ENCODE results near the gene MATCAP1.

The MATCAP1 gene

GRCh38 chr16:67155295-67156142 is 28.2 kb downstream of the MATCAP1 start:
- DNase-seq, result peak; percentile 26

DNA sequence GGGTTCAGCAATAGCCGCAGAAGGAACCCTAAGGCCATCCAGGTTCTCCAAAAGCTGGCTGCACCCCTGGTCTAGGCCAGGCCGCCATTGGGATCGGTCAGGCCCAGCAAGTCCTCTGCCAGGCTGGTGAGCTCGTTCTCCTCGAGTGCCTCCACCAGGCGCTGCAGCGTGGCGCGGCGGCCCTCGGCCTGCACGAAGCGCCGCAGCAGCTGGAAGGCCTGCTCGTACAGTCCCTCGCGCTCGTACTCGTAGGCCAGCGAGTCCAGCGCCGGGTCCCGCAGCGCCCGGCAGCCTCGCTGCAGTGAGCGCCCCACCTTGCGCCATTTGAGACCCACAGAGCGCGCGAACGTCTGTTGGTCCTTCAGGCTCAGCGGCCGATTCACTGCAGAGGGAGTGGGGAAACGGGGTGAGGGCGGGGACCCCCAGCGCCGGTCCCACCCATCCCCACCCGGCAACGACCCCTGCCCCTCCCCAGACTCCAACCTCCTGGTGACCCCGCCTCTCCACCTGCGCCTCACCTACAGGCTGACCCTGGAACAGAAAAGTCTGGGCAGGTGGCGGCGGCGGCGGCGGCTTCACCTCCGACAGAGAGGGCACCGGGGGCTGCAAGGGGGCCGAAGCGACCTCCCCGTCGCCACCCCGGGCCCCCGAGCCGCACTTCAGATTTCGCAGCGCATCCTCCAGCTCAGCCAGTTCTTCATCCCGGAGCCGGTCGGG is 29.0 kb downstream of the MATCAP1 start:
- no peak for DNase-seq

DNA sequence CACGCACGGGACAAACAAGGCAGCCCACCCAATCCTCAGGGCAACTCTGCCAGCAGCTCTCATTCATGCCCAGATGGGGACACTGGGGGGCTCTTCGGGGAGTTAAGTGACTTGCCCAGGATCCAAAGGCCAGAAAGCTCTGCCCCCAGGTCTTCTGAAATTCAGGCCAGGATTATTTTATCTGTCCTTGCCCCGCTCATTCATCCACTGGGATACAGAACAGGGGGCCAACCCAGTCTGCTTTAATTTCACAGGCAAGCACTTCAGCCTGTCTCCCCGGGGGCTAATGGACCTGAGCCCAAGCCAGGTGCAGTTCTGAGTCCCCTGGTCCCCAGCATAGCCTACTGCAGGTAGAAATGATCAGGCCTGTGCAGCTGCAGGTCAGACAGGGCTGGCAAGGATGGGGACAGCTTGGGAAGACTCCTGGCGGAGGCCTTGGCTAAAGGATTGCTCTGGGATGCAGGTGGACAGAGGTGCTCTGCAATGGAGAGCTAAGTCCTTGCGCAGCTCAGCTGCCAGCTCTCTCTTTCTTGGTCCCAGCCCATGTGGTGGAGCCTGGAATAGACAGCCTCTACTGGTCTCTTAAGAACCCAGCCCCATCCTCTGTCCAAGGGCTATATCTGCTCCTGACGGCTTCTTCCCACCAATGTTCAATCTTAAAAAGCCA is 32.2 kb downstream of the MATCAP1 start:
- DNase-seq, result no peak

- no peak for DNase-seq
These were observed 32.8 kb downstream of the MATCAP1 start, which contains the start of gene B3GNT9 for GRCh38 chr16:67150833-67151396. TSS of gene B3GNT9 (minus strand) at chr16:67150998. CDS start at chr16:67150485, 513 bp downstream.

DNA sequence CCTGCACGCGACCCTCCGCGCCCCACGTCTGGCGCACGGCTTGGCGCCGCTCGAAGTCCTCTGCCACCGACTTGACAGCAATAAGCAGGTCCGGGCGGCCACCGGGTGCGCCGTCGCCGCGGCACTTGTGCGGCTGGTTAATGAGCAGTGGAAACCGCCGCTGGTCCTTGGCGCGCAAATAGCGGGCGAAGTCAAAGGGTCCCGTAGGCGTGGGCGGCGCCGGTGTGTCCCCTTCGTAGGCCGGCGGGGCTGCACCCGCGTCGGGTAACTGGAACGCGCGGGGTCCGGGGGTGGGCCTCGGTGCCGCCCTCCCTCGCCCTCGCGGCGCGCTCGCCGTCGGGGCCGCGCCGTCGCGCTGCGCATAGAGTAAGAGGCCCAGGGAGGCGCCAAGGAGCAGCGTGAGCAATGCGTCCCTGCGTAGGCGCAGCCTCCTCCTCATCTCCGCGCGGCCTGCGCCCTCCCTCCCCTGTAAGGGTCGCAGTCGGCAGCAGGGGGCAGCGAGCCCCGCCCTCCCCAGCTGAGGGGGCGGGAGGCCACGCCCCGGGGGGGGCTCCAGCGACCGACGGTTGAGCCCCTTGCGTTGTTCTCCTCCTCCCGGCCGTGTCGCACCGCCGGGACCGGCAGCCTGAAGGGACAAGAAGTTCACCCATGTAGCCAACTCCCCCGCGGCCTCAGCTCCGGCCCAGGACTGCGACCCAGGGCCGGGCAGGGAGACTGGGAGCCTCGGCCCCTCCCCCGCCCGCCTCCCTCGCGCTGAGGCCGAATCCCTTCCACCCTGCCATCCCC is 33.5 kb downstream of the MATCAP1 start:
- no peak for DNase-seq

DNA sequence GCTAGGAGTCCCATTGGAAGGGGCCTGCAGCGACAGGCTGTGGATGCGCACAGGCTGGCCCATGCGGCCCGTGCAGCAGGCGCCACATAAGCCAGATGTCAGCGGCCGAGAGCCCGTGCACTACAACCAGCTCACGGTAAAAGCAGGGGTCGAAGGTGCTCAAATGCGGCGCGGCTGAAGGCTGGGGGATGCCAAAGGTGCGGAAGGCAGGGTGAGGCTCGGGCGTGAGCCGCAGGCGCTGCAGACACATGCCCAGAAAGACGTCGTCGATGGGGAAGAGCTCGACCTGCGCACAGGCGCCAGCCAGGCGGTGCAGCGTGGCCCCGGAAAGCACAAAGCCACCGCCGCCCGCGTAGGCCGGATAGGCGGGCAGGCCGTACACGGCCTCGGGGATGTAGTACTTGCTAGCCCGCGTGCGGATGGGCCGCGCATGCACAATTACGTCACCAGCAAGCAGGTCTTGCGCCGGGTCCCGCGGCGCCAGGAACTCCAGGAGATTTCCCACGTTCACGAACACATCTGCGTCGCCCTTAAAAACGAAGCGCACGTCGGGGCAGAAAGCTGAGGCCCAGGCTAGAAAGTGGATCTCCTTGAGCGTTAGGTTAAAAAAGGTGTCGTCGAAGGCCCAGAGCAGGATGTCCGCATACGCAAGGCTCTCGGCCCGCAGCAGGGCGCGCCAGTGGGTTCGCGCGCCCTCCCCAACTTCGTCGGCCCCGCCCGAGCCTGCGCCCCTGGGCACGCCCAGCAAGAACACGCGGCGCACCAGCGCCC is 34.3 kb downstream of the MATCAP1 start:
- no peak for DNase-seq

DNA sequence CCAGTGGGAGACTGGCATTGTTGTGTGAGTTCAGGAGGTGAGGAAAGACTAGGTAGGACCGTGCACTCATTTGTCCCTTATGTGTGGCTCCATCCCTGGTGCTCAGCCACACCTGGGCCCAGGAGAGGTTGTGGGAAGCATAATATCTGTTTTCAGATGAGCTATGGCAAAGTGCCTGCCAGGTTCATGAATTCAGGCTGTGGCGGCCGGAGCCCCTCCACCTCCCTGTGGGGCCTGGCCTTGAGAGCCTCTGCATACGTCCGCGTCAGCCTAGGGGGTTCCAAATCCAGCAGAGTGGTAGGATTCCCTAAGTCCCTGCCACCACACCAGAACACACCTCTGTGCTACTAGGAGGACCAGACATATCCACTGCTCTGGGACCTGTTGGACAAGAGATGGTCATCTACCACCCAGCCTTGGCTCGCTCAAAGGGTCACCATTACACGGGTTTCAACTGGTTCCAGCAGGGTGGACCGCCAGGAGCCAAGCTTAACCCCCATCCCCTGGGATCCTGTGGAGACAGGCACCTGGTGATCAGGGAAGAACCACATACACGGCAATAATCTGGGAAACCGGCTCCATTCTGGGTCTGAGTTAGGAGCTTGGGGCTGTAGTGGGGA is 35.0 kb downstream of the MATCAP1 start:
- no peak for DNase-seq

- DNase-seq, result no peak
These were observed 35.5 kb downstream of the MATCAP1 start for GRCh38 chr16:67148221-67148620.

DNA sequence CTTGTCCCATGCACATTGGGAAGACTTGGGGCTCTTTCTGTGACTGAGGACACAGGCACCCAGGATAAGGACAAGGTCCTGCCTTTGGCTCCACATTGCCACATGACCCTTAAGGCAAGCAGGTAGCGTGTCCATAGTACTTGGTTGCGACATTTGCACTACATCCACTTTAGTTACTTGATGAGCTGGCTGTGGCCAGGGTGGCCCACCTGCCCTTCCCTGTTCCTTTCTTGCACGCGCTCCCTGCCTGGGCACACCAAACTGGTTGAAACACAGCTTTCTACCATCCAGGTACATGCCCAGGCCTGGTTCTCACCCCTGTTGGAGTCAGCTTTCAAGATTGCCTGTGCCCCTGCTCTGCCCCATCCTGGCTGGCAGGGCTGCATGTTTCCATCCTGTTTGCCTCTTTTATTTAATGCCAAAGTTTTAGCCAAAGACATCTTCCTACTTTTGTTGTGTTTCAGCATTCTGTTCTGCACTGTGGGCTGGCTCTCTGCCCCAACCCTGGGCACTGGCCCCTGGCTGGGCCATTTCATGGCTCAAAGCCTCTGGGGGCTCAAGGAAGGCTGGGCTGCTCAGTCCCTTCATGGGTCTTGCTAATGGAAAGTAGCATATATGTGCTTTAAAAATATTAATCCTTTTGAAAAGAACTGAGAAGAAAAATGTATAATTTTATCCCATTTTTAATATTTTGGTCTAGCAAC is 36.2 kb downstream of the MATCAP1 start:
- DNase-seq, result no peak

GRCh38 chr16:67146523-67147357 is 37.0 kb downstream of the MATCAP1 start:
- no peak for DNase-seq

GRCh38 chr16:67145746-67146145 is 38.0 kb downstream of the MATCAP1 start:
- DNase-seq, result no peak

- DNase-seq, result no peak
These were observed 38.8 kb downstream of the MATCAP1 start for GRCh38 chr16:67144943-67145342.

DNA sequence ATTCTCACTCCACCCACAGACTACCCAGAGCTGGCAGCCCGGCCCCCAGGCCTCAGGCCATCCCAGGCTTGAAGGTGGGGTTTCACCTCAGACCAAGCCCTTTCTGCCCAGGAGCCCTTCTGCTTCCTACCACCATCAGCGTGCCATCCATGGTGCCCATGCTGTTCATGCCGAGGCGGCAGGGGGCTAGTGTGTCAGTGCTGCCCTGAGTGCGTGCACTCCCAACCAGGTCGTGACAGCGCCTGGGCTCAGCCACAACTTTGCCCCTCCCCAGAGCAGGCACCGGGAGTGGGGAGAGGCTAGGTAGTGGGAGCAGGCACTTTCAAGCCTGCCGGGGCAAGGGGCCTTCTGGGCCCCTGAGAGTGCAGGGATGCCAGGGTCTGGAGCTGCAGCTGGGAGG is 41.4 kb downstream of the MATCAP1 start:
- DNase-seq, result no peak

DNA sequence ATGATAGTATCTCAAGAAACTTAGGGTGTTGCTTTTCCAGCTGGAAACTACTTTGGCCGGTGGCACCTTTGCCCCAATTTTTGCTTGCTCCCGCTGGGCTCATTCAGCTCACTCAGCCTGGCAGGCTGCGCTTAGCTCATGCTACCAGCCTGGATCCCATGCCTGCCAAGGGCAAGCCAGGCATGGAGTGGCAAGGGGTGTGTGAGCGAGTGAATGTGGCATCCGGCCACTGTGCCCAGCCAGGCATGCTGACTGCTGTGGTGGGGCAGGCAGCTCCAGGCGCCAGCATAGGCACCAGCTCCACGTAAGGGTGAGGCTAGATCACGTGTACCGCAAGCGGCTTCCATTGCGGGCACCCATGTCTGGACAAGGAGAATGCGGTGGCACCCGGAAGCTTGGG is 42.4 kb downstream of the MATCAP1 start:
- no peak for DNase-seq

- DNase-seq, result no peak
These were observed 46.2 kb downstream of the MATCAP1 start for GRCh38 chr16:67137605-67138004.

DNA sequence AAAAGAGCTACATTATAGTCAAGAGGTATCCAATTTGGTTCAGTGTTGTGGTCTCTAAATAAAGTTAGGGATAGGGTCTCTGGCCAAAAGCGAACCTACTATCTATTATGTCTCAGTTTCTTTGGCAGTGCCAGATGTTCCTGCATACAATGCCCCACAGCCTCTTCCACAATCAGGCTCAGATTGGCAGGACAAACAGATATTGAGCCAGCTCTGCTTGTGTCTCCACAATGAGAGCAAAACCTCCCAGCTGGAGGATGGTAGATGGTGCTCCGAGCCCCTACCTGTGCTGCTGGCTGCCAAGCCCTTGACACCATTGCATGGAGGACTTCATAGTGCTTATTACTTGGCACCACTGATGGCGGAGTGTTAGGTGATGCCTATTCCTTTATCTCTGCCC is 54.3 kb downstream of the MATCAP1 start:
- no peak for DNase-seq

DNA sequence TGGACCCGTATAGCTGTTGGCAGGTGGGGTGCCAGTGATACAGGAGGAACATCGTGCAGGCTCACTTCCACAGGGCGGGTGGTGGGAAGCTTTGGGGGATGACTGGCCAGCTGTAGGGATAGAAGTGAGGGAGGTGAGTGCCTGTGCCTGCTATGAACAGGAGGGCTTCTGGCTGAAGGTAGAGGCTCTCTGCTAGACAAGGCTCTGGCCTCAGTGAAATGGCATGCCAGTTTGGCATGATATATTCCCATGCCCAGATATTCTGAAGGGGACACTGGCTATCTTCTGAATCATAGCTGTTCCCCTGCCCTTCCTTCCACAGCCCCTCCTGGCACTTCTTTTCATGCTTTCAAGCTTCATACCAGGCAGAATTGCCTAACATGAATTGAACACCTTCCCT is 54.9 kb downstream of the MATCAP1 start:
- no peak for DNase-seq

DNA sequence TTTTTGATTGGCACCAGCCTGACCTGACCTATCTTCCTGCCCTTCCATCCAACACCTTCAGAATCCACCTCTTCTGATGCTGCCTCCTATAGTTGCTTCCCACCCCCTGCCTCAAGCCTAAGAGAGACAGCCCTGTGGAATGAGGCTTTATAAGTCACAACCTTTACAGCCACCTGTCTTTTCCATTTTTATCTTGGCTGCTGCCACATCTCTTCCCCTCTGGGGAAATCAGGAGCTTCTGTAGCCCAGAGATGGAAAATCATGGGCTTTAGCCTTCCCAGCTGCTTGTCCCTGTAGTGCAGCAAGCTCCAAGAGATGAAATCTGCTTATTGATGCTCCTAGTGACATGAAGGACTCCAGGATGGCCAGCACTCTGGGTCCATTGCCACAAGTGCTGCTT is 55.3 kb downstream of the MATCAP1 start:
- no peak for DNase-seq
